WTC11 (cell line): ENCODE data around the gene LEMD3.

Source experiments
- ATF6 ChIP-seq: sonication (generic); formaldehyde crosslinking; IDR thresholded peaks from 2 replicates; pipeline ENCODE4 v1.8.1; 2023; ENCODE audit warnings: mild to moderate bottlenecking, missing genetic modification reagents
- CREB1 ChIP-seq: sonication (generic); formaldehyde crosslinking; IDR thresholded peaks from 2 replicates; pipeline ENCODE4 v1.8.0; 2023; ENCODE audit warnings: mild to moderate bottlenecking, missing genetic modification reagents
- CREM ChIP-seq: sonication (generic); formaldehyde crosslinking; IDR thresholded peaks from 2 replicates; pipeline ENCODE4 v1.8.1; 2022; ENCODE audit warnings: mild to moderate bottlenecking, missing genetic modification reagents, moderate library complexity
- E2F1 ChIP-seq: sonication (generic); formaldehyde crosslinking; IDR thresholded peaks from 2 replicates; pipeline ENCODE4 v1.8.0; 2022; ENCODE audit warnings: mild to moderate bottlenecking, missing genetic modification reagents
- GABPB1 ChIP-seq: sonication (generic); formaldehyde crosslinking; IDR thresholded peaks from 2 replicates; pipeline ENCODE4 v1.8.1; 2023; ENCODE audit warnings: mild to moderate bottlenecking, missing genetic modification reagents
- TF ChIP-seq, protein P1 (sequence below): fragments of 200-600 bp; IDR thresholded peaks from 2 replicates; pipeline ENCODE4 v1.8.0; 2022; ENCODE audit warnings: antibody characterized with exemption
- TF ChIP-seq, protein P2 (sequence below): sonication (generic); formaldehyde crosslinking; IDR thresholded peaks from 2 replicates; pipeline ENCODE4 v1.8.0; 2022; ENCODE audit warnings: mild to moderate bottlenecking, missing genetic modification reagents

DNA sequence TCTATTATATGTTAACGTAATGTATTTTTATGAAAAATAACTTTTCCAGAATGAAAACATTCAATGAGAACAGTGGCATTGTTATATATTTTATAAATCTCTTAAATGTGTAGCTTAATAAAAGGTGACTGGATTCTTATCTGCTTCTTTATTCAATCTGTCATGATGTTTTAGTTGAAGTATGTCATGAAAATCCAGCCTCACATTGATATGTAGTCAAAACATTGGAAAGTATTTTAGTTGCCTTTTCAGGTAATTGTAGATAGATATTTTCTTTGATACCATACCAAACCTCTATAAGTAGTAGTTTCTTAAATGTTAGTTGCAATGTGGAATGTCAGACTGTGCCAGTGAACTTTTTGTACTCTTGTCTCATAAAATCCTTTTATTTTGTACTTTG, 67.8 kb downstream of the LEMD3 start:
- TF ChIP-seq, protein P1, sequence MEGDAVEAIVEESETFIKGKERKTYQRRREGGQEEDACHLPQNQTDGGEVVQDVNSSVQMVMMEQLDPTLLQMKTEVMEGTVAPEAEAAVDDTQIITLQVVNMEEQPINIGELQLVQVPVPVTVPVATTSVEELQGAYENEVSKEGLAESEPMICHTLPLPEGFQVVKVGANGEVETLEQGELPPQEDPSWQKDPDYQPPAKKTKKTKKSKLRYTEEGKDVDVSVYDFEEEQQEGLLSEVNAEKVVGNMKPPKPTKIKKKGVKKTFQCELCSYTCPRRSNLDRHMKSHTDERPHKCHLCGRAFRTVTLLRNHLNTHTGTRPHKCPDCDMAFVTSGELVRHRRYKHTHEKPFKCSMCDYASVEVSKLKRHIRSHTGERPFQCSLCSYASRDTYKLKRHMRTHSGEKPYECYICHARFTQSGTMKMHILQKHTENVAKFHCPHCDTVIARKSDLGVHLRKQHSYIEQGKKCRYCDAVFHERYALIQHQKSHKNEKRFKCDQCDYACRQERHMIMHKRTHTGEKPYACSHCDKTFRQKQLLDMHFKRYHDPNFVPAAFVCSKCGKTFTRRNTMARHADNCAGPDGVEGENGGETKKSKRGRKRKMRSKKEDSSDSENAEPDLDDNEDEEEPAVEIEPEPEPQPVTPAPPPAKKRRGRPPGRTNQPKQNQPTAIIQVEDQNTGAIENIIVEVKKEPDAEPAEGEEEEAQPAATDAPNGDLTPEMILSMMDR, result no peak
- TF ChIP-seq GABPB1 (CRISPR knock-in tag) (no peak), ATF6 (CRISPR knock-in tag) (no peak), E2F1 (CRISPR knock-in tag) (no peak), CREB1 (CRISPR knock-in tag) (no peak), CREM (CRISPR knock-in tag) (no peak)
- TF ChIP-seq, protein P2, sequence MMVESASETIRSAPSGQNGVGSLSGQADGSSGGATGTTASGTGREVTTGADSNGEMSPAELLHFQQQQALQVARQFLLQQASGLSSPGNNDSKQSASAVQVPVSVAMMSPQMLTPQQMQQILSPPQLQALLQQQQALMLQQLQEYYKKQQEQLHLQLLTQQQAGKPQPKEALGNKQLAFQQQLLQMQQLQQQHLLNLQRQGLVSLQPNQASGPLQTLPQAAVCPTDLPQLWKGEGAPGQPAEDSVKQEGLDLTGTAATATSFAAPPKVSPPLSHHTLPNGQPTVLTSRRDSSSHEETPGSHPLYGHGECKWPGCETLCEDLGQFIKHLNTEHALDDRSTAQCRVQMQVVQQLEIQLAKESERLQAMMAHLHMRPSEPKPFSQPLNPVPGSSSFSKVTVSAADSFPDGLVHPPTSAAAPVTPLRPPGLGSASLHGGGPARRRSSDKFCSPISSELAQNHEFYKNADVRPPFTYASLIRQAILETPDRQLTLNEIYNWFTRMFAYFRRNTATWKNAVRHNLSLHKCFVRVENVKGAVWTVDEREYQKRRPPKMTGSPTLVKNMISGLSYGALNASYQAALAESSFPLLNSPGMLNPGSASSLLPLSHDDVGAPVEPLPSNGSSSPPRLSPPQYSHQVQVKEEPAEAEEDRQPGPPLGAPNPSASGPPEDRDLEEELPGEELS (CRISPR knock-in tag), result no peak
